NB4 (cell line): Measurements from ENCODE around the gene PDLIM5.

Experiments
- CTCF ChIP-seq: IDR thresholded peaks from one replicate; pipeline ENCODE4 v1.5.1; 2012; ENCODE audit warnings: low read depth, low read length
- MYC ChIP-seq: IDR thresholded peaks from 2 replicates; pipeline ENCODE4 v1.6.1; 2011; ENCODE audit warnings: low read depth, low read length

DNA sequence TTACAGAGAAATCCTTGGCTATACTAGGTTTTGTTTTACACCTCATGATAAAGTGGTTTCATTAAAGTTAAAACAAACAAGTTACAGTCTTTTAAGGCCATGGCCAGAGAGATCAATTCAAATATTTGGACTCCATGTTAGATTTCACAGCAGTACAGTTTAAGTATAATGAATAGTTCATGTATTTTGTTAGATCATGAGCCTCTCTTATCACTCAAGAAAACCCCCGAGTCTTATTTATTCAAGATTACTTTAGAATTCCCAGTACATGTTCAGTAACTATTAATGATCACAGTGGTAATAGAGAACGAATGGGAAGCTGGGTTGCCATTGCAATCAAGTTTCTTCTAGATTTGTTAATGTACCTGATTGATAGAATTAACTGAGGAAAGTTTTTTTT is 15.2 kb downstream of the PDLIM5 start:
- TF ChIP-seq CTCF: no peak
- TF ChIP-seq MYC: no peak
